Mammary epithelial cell (primary cell): ENCODE results near the gene ANKRD34A.

Experiments used
- EZH2 ChIP-seq: IDR thresholded peaks from 2 replicates; pipeline ENCODE4 v1.6.1; 2012; ENCODE audit warnings: low read length, inconsistent platforms, borderline replicate concordance
- TF ChIP-seq, protein P1 (sequence below), 2 donors: IDR thresholded peaks in 1 of 2; conservative IDR thresholded peaks in 1 of 2; 2 replicates each; pipeline ENCODE4 v1.5.1; 2011 to 2012; ENCODE audit warnings: inconsistent platforms in 2 of 2, low read length in 2 of 2, mild to moderate bottlenecking in 2 of 2, control low read depth in 1 of 2, low read depth in 1 of 2; ENCODE audit not compliant: insufficient read depth in 1 of 2; ENCODE audit errors: extremely low read depth in 1 of 2

DNA sequence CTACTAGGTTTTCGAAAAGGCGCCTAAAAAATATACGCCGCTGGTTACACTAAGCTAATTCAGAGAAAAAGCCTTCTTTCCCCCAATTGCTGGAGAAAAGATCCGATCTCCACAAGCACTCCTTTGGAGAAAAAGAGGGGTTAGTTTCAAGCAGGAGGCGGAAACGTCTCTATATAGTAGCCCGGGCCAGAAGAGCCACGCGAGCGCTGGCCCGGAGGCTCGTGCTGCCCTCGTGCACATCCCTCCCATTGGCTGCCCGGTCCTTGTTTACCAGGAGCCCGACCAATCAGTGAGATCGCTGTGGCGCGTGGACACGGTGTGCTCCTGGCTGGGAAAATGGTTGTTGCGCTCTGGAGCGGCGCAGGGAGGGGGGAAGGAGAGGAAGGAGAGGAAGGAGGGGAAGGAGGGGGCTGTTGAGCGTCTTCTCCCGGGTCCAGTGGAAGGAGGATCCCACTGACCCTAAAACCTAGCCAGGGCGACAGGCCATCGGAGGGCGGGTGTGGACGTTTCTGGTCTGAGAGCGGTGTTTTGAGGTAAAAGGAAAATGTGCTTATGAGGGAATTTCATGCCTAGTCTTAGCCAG lies 32.1 kb upstream of the ANKRD34A start, which contains the start of gene TXNIP:
- no peak for TF ChIP-seq EZH2
- TF ChIP-seq, protein P1, sequence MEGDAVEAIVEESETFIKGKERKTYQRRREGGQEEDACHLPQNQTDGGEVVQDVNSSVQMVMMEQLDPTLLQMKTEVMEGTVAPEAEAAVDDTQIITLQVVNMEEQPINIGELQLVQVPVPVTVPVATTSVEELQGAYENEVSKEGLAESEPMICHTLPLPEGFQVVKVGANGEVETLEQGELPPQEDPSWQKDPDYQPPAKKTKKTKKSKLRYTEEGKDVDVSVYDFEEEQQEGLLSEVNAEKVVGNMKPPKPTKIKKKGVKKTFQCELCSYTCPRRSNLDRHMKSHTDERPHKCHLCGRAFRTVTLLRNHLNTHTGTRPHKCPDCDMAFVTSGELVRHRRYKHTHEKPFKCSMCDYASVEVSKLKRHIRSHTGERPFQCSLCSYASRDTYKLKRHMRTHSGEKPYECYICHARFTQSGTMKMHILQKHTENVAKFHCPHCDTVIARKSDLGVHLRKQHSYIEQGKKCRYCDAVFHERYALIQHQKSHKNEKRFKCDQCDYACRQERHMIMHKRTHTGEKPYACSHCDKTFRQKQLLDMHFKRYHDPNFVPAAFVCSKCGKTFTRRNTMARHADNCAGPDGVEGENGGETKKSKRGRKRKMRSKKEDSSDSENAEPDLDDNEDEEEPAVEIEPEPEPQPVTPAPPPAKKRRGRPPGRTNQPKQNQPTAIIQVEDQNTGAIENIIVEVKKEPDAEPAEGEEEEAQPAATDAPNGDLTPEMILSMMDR (conservative IDR thresholded peaks at IDR 0.05 in 1 of 2, IDR thresholded peaks at IDR 0.05 in 1 of 2; ENCODE audit: extremely low read depth in 1 of 2, insufficient read depth in 1 of 2, low read depth in 1 of 2, low read length in 2 of 2), result no peak
